Kidney epithelial cell (primary cell): ENCODE data around the gene ITCH. TPM values are rescaled to one million over a fixed set of nuclear protein-coding genes. Genes with fewer than 3 reads are reported as not detected.
"Not testable (repeated sequence)": the region's sequence is repeated elsewhere in the genome, so short reads cannot be mapped to it uniquely, and the experiment has no call there.

Source experiments
- DNase-seq: peaks from one replicate; pipeline ENCODE4 v3.0.0-alpha.2; 2010; ENCODE audit warnings: low read depth
- H3K27me3 ChIP-seq: 2 replicates; pipeline ENCODE4 v1.6.0; 2011; ENCODE audit warnings: low read length; ENCODE audit not compliant: control insufficient read depth, insufficient read depth
- H3K36me3 ChIP-seq: 2 replicates; pipeline ENCODE4 v1.5.1; 2011; ENCODE audit warnings: low read length; ENCODE audit not compliant: control insufficient read depth, insufficient read depth
- H3K4me3 ChIP-seq: 2 replicates; pipeline ENCODE4 v1.5.1; 2011; ENCODE audit warnings: low read depth, mild to moderate bottlenecking, control low read depth, low read length
- CTCF ChIP-seq: IDR thresholded peaks from 2 replicates; pipeline ENCODE4 v1.5.1; 2011; ENCODE audit warnings: mild to moderate bottlenecking, moderate library complexity, low read length, control low read depth, inconsistent platforms; ENCODE audit not compliant: insufficient read depth, poor library complexity, severe bottlenecking
- total RNA-seq: library from RNA; depleted of rRNA; stranded (reverse); fragments of >200 nt; gene quantifications from 2 replicates; pipeline ENCODE4 v1.2.3, GENCODE V29; 2015

ITCH gene
- total RNA-seq, 1 donor from 2014 or later, result 53.5 TPM

DNA sequence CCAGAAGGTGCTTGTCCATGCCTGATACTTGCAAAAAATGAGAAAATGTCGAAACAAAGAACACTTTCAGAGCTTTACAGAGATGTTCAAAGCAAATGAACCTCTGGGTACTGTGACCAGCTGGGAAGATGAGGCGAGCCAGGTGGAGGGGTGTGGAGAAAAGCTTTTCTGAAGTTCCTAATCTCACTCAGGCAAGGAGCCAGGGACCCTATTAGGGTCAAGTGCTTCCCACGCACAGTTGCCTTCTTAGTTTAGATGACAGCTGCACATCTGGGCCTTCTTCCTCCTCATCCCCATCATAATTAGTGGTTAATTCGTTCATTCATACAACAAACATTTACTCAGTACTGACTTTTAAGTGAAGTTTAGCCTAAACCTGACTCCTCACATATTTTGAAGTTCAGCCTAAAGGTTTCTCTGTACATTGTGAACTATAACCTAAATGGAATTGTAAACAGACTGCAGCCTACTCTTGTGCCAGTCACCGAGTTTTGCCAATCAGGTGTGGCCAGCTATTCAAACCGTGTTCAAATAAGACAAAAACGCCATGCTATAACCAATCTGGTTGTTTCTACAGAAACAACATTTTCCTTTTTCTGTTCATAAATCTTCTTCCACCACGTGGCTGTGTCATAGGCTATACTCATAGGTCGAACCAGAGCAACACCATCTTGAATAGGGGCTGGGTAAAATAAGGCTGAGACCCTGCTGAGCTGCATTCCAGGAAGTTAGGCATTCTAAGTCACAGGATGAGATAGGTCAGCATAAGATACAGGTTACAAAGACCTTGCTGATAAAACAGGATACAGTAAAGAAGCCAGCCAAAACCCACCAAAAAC lies 40.6 kb upstream of the ITCH start:
- no peak for DNase-seq
- H3K27me3 ChIP-seq, result no peaks in the 10 kb centered on the region
- H3K4me3 ChIP-seq, result no peak overlapping the region
- no peaks in the 10 kb centered on the region for H3K36me3 ChIP-seq
- no peak for TF ChIP-seq CTCF

DNA sequence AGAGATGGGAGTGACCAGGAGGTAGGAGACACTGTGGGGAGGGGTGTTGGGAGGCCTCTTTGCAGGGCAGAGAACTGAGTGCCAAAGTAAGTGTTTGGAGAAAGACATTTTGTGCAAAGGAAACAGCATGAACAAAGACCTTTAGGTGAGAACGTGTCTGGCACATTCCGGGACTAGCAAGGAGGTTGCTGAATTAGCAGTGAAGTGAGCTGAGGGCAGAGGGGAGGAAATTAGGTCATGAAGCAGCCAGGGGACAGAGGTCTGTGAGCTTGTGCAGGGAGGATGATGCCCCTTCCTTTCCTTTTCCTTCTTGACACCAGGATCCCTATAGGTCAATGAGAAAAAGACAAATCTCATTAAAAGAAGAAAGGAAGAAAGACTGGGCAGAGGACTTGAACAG lies 38.5 kb upstream of the ITCH start:
- Histone ChIP-seq H3K4me3 (no peak overlapping the region), H3K27me3 (no peaks in the 10 kb centered on the region), H3K36me3 (no peaks in the 10 kb centered on the region)
- no peak for TF ChIP-seq CTCF
- DNase-seq, result no peak

DNA sequence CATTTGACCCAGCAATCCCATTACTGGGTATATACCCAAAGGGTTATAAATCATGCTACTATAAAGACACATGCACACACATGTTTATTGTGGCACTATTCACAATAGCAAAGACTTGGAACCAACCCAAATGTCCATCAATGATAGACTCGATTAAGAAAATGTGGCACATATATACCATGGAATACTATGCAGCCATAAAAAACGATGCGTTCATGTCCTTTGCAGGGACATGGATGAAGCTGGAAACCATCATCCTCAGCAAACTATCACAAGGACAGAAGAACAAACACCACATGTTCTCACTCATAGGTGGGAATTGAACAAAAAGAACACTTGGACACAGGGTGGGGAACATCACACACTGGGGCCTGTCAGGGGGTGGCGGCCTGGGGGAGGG lies 34.9 kb upstream of the ITCH start:
- H3K27me3 ChIP-seq, H3K36me3 ChIP-seq, DNase-seq: not testable (repeated sequence)

GRCh38 chr20:34328928-34329677 lies 34.0 kb upstream of the ITCH start:
- H3K27me3 ChIP-seq, result no peaks in the 10 kb centered on the region
- TF ChIP-seq CTCF, result no peak
- no peak for DNase-seq
- no peaks in the 10 kb centered on the region for H3K36me3 ChIP-seq
- no peak overlapping the region for H3K4me3 ChIP-seq

More for the DNA sequence above, 34.9 kb upstream of the ITCH start:
- H3K4me3 ChIP-seq, result not testable (repeated sequence)

DNA sequence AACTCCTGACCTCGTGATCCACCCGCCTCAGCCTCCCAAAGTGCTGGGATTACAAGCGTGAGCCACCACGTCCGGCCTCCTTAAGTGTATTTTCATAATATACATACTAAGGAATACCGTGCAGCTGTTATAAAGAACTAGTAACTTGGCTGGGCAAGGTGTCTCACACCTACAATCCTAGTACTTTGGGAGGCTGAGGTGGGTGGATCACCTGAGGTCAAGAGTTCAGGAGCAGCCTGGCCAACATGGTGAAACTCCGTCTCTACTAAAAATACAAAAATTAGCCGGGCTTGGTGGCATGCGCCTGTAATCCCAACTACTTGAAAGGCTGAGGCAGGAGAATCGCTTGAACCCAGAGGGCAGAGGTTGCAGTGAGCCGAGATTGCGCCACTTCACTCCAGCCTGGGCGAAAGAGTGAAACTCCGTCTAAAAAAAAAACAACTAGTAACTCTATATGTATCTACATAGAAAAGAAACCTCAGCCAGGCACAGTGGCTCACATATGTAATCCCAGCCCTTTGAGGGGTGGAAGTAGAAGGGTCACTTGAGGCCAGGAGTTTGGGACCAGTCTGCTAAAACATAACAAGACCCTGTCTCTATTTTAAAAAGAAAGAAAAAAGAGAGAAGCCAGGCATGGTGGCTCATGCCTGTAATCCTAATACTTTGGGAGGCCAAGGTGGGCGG lies 32.1 kb upstream of the ITCH start:
- H3K27me3 ChIP-seq, H3K36me3 ChIP-seq, DNase-seq, H3K4me3 ChIP-seq: not testable (repeated sequence)

DNA sequence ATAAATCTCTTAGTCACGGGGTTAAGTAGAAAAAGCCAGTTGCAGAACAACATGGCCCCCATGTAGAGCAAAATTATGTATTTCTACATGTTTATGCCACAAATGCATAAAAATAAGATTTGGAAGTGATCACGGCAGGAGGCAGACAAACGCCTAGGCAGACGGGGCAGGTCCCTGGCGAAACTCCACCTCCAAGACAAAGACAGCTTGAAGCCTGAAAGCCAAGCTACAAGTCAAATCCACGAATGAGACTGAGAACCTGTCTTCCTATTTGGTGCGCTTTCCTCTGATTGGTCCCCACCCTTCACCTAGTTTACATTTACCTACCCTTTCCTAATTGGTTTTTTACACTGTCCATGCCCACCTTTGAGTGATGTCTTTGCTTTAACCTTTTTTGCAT lies 31.2 kb upstream of the ITCH start:
- no peak overlapping the region for H3K4me3 ChIP-seq
- H3K27me3 ChIP-seq, result no peaks in the 10 kb centered on the region
- no peak for TF ChIP-seq CTCF
- H3K36me3 ChIP-seq, result no peaks in the 10 kb centered on the region
- no peak for DNase-seq
